NB4 (cell line): ENCODE results near the gene GPR108.
"Not testable (repeated sequence)": the region's sequence is repeated elsewhere in the genome, so short reads cannot be mapped to it uniquely, and the experiment has no call there.

Experiments
- CTCF ChIP-seq: IDR thresholded peaks from one replicate; pipeline ENCODE4 v1.5.1; 2012; ENCODE audit warnings: low read depth, low read length
- MYC ChIP-seq: IDR thresholded peaks from 2 replicates; pipeline ENCODE4 v1.6.1; 2011; ENCODE audit warnings: low read depth, low read length
- POLR2A ChIP-seq: IDR thresholded peaks from 2 replicates; pipeline ENCODE4 v1.6.1; 2011; ENCODE audit warnings: mild to moderate bottlenecking; ENCODE audit not compliant: insufficient read length; ENCODE audit errors: extremely low read depth

- not testable (repeated sequence) for TF ChIP-seq CTCF, POLR2A, MYC
Measured at GRCh38 chr19:6762253-6762797, 24.9 kb upstream of the GPR108 start.
